GM06990 (cell line): ENCODE data around the gene TLCD5.
A peak's percentile ranks its signal among the peaks of the same experiment; 100 is the strongest.

Experiments used
- DNase-seq: peaks from one replicate; pipeline ENCODE4 v3.0.0-alpha.2; 2011; ENCODE audit not compliant: insufficient read length; ENCODE audit errors: extremely low read depth
- H3K27me3 ChIP-seq: replicated peaks from 2 replicates; pipeline ENCODE4 v1.6.0; 2011; ENCODE audit warnings: low read length; ENCODE audit not compliant: control insufficient read depth, insufficient read depth
- H3K36me3 ChIP-seq: 2 replicates; pipeline ENCODE4 v1.5.1; 2011; ENCODE audit warnings: low read length; ENCODE audit not compliant: control insufficient read depth, insufficient read depth
- H3K4me3 ChIP-seq: replicated peaks from 2 replicates; pipeline ENCODE4 v1.5.1; 2011; ENCODE audit warnings: low read depth, mild to moderate bottlenecking, control low read depth, low read length
- CTCF ChIP-seq: IDR thresholded peaks from 2 replicates; pipeline ENCODE4 v1.5.1; 2011; ENCODE audit warnings: low read length, control low read depth, mild to moderate bottlenecking, inconsistent platforms; ENCODE audit not compliant: insufficient read depth, poor library complexity, severe bottlenecking

Gene TLCD5

GRCh38 chr11:120330045-120330444 lies 4.9 kb downstream of the TLCD5 start:
- no peaks in the 10 kb centered on the region for H3K36me3 ChIP-seq
- TF ChIP-seq CTCF: no peak
- DNase-seq: no peak
- H3K27me3 ChIP-seq: no peaks in the 10 kb centered on the region
- H3K4me3 ChIP-seq: no peak overlapping the region

GRCh38 chr11:120331301-120331996 lies 6.3 kb downstream of the TLCD5 start:
- no peak overlapping the region for H3K4me3 ChIP-seq
- no peaks in the 10 kb centered on the region for H3K27me3 ChIP-seq
- no peak for DNase-seq
- H3K36me3 ChIP-seq: no peaks in the 10 kb centered on the region
- no peak for TF ChIP-seq CTCF

GRCh38 chr11:120332822-120333716 lies 8.0 kb downstream of the TLCD5 start:
- Histone ChIP-seq H3K4me3 (no peak overlapping the region), H3K36me3 (no peaks in the 10 kb centered on the region), H3K27me3 (no peaks in the 10 kb centered on the region)
- peak; percentile 26 for DNase-seq
- no peak for TF ChIP-seq CTCF

GRCh38 chr11:120333801-120334200 lies 8.7 kb downstream of the TLCD5 start:
- TF ChIP-seq CTCF: no peak
- no peaks in the 10 kb centered on the region for H3K36me3 ChIP-seq
- DNase-seq: no peak
- no peak overlapping the region for H3K4me3 ChIP-seq
- H3K27me3 ChIP-seq: no peaks in the 10 kb centered on the region

GRCh38 chr11:120334332-120334731 lies 9.2 kb downstream of the TLCD5 start:
- DNase-seq: no peak
- TF ChIP-seq CTCF: no peak
- Histone ChIP-seq H3K36me3 (no peaks in the 10 kb centered on the region), H3K27me3 (no peaks in the 10 kb centered on the region), H3K4me3 (no peak overlapping the region)
